GM21423 (cell line): Measurements from ENCODE around the gene ISG20.

ENCODE experiments used
- ATAC-seq: cut with Tn5 transposase; IDR thresholded peaks from one replicate; pipeline ENCODE4 v1.9.1; 2021; ENCODE audit warnings: mild to moderate bottlenecking, moderate library complexity; ENCODE audit not compliant: unreplicated experiment

Gene ISG20

GRCh38 chr15:88680241-88681001 lies 41.6 kb downstream of the ISG20 start:
- no peak for ATAC-seq

DNA sequence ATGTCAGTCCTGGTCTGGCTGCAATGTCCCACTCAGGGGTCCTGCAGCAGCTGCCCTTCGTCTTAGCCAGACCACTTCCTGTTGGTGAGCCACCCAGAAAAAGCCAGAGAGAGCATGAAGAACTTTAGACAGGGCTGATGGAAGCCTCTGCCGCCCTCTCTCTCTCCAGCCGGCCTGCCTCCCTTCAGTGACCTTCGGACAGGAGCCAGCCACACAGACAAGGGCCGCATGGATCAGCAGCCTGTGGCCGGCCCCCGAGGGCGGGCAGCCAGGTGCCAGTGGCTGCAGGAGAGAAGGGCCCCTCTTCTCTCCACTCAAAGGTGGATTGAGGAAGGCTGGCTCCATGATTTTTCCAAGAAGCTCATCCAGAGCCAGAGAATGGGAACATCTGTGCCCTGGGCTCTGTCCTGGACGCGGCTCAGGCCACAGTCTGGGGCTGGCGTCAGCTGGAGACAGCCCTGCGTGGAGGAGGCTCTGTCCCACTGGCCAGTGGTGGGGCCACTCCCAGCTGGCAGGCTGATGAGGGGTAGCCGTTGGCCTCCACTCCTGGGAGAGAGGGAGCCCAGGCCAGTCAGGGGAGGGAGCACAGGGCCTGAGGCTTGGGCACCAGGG lies 42.9 kb downstream of the ISG20 start:
- no peak for ATAC-seq

DNA sequence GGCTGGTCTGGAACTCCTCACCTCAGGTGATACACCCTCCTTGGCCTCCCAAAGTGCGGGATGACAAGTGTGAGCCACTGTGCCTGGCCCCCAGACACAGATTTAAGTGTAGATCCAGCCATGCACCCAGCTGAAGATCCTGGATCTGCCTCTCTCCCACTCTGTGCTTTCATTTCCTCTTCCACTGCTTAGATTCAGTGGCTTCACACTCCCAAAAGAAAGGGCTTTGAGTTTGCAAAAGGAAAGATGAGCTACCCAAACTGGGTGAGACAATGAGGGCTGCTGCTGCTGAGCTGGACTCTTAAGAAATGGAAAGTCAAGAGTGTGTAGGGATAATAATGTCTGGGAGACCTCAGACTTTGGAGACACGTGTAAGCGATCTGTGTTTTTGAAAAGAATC lies 45.5 kb downstream of the ISG20 start:
- ATAC-seq: no peak

GRCh38 chr15:88686166-88686565 lies 47.4 kb downstream of the ISG20 start:
- no peak for ATAC-seq

DNA sequence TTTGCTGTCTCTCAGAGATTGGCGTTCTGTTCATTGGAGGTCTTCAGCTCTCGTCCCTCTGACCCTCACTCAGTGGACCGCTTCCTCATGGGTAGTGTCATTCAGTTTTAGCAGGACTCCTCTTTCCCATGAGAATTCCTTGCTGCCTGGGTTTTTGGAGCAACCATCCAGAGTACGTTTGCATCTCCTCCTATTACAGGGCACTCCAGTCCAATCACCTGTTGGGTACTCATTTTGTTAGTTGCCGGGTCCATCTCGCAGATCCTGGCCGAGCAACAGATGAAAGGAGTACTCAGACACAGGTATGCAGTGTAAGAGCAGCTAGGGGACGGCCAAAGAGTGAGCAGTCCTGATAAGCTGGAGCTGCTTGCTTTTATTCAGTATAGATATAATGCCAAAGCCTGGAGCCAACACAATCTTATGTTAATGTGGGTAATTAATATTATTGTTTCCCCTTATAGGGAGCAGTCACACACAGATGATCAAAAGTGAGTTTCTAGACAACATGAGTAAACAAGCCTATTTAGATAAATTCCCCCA lies 49.6 kb downstream of the ISG20 start:
- no peak for ATAC-seq

DNA sequence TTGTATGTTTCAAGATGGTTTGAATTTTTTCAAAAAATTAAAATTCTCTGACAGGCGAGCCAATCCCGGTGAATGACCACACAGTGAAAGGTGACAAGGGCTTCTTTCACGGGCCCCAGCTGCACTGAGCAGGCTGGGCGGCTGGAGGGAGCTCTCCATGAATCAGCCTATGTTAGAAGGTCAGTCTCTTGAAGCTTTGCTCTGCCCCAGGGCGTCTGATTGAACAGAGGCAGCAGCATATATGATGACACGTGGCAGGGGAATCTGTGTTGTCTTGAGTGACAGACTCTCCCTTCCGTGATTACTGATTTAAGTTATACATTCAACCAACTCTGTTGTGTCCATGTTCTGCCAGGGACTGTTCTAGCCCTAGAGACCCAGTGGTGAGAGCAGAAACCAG lies 51.5 kb downstream of the ISG20 start:
- ATAC-seq: no peak

- no peak for ATAC-seq
These were observed 54.4 kb downstream of the ISG20 start for GRCh38 chr15:88693191-88693590.

- no peak for ATAC-seq
These were observed 56.3 kb downstream of the ISG20 start for GRCh38 chr15:88695101-88695500.

DNA sequence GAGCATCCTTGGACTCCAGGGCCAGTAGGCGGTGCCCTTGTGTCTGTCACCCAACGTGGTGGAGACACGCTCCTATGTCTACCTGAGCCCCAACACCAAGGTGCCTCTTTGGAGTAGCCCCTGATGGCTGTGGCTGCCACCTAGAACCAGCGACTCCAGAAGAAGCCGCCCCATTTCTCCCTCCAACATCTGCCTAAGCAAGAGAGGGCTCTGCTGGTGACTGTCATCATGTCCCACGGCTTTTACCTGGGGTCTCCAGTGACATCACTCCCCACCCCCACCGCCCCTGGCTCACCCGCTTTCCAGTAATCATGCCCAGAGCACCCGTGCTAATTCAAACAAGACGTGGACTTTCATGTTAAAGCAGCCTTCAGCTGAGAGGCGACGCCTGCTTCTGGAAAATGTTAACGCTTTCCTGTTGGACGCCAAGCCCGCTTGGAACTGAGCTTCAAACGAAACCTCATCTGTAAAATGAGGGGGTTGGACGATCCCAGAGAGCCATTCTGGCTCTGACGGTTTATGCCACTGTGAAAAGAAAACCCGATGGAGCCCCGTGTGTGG lies 57.0 kb downstream of the ISG20 start:
- no peak for ATAC-seq

DNA sequence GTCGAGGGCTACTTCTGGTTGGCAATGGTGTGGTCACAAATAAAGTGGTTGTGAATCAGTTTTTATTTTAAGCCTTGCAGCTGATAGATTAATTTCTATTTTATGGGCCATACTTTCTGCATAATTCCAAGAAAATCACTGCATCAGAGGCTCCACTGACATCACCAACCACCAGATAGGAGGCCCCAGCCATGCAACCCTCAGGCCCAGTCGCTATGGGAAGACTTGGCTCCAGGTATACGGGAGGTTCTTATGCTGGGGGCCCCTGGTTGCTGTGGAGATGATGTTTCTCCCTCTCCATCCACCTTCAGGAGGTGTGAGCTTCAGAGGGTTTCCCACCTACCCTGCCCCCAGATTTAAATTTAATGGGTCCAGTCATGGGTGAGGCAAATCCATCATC lies 57.4 kb downstream of the ISG20 start:
- no peak for ATAC-seq

- ATAC-seq: no peak
These were observed 58.5 kb downstream of the ISG20 start for GRCh38 chr15:88697276-88697675.

DNA sequence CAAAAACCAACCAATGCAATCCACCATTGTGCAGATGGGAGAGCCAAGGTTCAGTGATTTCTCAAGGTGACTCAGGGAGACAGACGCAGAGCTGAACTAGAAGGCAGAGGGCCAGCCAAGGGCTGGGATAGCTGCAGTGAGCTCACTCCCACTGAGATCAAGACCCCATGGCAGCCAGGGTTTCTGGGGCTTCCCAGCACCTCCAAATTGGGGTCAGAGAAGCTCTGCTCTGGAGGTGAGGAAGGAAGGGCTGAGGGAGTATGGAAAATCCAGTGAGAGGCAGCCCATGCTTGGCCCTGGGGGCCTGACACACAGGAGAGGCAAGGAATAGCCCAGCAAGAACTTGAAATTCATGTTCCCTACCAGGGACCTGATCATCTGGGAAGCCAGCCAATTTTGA lies 61.0 kb downstream of the ISG20 start:
- no peak for ATAC-seq

- no peak for ATAC-seq
These were observed 61.9 kb downstream of the ISG20 start for GRCh38 chr15:88700716-88701115.

- no peak for ATAC-seq
These were observed 62.8 kb downstream of the ISG20 start for GRCh38 chr15:88701561-88702095.

- ATAC-seq: no peak
These were observed 64.2 kb downstream of the ISG20 start for GRCh38 chr15:88702983-88703382.

- ATAC-seq: no peak
These were observed 64.7 kb downstream of the ISG20 start for GRCh38 chr15:88703533-88703932.

- ATAC-seq: no peak
These were observed 66.3 kb downstream of the ISG20 start for GRCh38 chr15:88704791-88705768.

- ATAC-seq: no peak
These were observed 67.0 kb downstream of the ISG20 start for GRCh38 chr15:88705769-88706165.
